Measurements from ENCODE around the gene AGRP. TPM values are rescaled to one million over a fixed set of nuclear protein-coding genes. Genes with fewer than 3 reads are reported as not detected.
"Not testable (repeated sequence)": the region's sequence is repeated elsewhere in the genome, so short reads cannot be mapped to it uniquely, and the experiment has no call there.

AGRP gene
- total RNA-seq, 1 donor from 2014 or later = not detected

DNA sequence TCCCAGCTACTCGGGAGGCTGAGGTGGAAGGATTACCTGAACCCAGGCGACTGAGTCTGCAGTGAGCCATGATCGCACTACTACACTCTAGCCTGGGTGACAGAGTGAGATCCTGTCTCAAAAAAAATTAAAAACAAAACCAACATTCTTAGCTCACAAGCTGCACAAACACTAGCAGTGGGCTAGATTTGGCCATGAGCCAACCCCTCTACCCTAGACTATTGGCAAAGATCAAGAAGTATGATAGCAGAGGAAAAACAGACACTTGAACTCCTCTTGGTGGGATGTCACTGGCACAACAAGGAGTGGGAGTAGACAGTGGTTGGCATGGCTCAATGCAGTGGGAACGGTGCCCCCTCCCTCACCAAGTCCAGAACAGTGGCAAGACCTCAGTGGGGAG is 25.7 kb upstream of the AGRP start:
- no peak for DNase-seq (ENCODE audit: low spot score)
- intact Hi-C loops (cut with DNase I) = no loop called here

DNA sequence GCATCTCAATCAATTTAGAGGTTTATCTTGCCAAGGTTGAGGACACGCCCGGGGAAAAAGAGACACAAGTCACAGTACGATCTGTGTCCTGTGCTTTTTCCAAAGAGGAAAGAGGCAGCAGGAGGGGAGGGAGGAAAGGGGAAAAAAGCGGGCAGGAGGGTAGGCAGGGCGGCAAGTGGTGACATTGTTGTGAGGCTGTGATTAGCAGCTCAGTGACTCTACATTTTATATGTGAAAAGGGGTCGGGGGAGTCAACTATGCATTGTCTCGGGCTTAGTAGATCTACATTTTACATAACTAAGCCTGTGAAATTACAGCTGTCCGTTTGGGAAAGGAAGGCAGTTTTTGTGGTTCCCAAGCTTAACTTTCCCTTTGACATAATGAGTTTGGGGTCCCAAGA is 23.1 kb upstream of the AGRP start:
- intact Hi-C loops (cut with DNase I) = no loop called here
- DNase-seq (ENCODE audit: low spot score) = no peak

DNA sequence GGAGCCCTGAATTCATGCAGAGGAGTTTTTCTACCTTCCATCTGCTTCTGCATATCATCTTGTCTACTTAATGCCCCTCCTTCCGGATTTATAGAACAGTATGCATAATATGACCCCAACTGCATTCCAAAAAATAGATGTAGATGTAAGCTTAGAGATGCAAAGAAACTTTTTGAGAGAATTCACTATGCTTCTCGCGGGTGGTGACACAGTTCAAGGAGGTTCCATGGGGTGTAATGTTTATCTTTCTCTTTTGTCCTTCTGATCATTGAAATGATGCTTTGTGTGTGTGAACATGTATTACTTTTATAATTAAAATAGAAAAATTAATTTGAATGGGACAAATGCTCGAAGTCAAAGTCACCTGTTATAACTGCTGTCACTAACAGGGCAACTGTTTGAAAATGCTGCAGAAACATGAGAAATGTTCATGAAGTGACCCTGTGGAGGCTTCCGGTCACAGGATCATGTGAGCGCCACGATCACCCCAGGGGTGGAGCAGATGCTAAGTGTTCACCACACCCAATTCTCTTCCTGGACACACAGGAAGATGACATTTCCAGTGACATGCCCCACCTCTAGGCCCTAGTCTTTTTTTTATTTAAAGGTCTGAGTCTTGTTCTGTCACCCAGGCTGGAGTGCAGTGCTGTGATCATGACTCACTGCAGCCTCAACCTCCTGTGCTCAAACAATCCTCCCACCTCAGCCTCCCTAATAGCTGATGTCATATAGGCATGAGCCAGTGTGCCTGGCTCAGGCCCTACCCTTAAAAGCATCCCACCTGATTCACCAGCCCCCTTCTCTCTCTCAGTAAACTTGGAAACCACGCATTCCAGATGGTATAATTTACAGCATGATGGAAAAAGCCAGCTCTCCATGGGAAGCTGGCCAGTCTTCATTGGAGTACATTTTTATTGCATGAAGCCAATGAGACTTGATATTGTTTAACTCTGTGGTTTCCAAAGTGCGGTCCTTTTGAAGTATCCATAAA is 21.0 kb upstream of the AGRP start:
- intact Hi-C loops (cut with DNase I) = no loop called here
- DNase-seq (ENCODE audit: low spot score) = no peak

DNA sequence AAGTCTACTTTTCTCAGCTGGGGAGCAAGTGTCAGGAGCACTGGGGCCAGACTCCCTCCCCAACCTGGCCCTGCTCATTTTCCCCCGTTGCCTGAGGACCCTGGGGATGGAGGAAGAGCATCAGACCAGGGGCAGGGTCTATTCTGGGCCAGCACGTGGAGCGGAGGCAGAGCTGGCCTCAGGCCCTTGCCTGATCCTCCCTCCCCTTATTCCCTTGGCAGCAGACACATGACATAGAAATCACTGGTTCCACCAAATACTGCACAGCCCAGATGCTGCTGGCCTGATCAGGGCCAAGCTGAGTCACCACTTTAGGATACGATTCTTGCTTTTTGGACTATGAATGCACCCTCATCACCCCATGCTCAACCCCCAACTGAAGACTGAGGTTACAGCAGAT is 15.8 kb upstream of the AGRP start:
- no peak for DNase-seq (ENCODE audit: low spot score)
- intact Hi-C loops (cut with DNase I) = no loop called here

DNA sequence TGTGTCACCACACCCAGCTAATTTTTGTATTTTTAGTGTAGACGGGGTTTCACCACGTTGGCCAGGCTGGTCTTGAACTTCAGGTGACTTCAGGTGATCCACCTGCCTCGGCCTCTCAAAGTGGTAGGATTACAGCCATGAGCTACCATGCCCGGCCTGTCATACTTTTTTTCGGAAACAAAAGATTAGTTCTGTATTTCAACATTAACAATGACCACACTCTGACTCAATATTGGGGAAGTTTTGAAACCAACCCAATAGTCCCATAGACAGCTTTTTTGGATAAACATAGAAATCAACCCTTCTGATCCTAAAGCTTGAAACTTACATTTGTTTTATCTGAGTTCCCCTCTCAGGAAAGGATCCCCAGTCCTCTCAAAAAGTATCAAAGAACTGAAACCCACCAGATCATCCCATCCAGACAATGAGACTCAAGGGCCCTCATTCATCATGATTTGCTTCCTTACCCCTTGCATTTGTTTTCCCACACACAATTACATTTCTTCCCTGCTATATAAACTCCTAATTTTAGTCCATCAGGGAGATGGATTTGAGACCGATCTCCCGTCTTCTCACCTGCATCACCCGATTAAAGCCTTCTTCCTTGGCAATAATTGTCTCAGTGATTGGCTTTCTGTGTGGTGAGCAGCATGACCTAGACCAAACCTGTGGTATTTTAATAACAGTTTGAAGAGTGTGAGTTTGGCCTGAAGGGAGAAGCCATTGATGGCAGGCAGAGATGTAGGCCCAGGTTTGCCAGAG is 7.2 kb upstream of the AGRP start:
- no peak for DNase-seq (ENCODE audit: low spot score)
- intact Hi-C loops (cut with DNase I) = no loop called here

DNA sequence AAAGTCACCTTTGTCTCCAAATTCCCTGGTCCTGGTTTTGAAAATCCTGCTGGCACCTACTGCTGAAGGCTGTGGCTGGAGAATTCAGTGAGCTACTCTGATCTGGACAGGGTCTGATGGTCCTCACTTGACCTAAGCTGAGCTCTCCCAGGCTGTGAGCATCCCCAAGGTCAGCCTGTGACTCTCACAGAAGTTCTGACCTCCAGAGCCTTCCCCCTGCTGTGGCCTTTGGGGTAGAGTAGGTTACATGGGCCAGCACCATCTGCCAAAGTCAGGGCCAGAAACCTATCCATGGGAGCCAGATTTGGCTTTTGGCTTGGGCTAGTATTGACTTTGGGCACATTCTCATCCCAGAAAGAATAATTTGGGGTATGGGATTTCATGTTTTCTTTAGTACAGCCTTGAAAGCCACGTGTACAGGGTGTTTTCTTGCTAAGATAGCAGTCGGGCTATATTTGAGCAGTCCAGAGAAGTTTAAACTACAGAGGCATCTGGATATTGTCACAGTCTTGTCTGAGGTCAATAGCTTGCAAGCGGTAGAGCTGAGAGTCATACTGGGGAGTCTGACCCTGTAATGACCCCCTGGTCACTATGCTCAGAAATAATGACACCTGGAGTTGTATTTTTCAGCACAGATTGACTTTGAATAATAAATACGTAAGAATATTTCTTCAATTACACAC is 6.2 kb upstream of the AGRP start:
- DNase-seq (ENCODE audit: low spot score) = no peak
- intact Hi-C loops (cut with DNase I) = no loop called here

DNA sequence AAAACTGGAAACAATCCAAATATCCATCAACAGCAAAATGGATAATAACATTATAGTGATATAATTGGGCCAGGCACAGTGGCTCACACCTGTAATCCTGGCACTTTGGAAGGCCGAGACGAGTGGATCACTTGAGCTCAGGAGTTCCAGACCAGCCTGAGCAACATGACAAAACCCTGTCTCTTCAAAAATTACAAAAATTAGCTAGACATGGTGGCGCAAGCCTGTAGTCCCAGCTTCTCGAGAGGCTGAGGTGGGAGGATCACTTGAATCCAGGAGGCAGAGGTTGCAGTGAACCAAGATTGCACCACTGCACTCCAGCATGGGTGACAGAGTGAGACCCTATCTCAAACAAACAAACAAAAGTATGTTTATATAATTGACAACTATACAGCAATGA is 4.2 kb upstream of the AGRP start:
- DNase-seq (ENCODE audit: low spot score); intact Hi-C loops (cut with DNase I): not testable (repeated sequence)

DNA sequence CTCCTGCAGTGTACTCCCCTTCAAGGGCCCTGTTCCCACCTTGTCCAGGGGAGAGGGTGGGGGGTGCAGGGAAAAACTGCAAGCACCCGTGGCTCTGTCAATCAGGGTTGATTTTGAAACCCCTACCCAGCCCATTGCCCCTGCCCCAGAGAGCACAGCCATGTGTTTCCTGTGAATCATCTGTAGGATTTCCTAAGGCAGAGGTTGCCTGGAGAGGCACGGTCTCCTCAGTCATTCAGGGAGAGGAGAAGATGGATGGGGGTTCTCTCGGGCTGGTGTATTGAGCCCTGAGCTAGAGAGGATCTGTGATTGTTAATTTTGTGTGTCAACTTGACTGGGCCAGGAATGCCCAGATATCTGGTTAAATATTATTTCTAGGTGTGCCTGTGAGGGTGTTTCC is 3.5 kb upstream of the AGRP start:
- no peak for DNase-seq (ENCODE audit: low spot score)
- intact Hi-C loops (cut with DNase I) = no loop called here

DNA sequence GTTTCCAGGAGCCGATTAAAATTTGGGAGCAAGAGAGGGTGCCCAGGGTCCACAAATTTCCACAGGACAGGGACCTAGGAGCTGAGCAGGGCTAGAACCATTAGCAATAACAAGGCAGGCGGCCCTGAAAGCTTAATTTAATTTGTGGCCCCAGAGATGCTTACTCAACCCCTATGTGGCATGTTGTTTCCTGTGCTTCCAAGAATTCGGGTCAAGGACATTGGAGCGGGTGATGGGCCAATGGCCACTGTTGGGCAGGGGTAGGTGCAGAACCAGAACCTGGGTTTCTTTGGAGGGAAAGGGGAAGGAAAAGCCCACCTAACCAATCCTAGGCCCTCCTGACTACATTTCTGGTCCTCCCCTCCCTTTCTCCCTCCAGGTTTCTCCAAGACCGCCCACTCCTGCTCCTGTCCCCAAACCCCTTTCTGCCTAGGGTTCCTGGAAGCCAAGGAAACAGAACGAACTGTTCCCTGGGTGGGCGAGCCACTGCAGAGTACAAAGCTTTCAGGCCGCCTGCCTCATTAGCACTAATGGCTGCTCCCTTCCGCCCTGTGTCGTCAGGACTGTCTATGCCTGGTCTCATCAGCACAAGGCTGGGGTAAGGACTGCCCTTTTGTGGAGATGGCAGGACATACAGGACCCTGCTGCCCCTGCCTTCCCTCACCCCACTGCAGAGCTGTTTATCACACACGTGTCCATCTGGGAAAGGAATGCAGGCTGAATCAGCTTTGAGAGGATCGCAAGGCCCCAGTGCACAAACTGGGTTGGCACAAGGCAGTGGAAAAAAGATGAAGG is 581 bp upstream of the AGRP start:
- no peak for DNase-seq (ENCODE audit: low spot score)
- intact Hi-C loops (cut with DNase I) = loop anchor here (5.0 kb wide), 1 partner anchor 78 kb away; the partner anchor contains the start of gene CTCF

DNA sequence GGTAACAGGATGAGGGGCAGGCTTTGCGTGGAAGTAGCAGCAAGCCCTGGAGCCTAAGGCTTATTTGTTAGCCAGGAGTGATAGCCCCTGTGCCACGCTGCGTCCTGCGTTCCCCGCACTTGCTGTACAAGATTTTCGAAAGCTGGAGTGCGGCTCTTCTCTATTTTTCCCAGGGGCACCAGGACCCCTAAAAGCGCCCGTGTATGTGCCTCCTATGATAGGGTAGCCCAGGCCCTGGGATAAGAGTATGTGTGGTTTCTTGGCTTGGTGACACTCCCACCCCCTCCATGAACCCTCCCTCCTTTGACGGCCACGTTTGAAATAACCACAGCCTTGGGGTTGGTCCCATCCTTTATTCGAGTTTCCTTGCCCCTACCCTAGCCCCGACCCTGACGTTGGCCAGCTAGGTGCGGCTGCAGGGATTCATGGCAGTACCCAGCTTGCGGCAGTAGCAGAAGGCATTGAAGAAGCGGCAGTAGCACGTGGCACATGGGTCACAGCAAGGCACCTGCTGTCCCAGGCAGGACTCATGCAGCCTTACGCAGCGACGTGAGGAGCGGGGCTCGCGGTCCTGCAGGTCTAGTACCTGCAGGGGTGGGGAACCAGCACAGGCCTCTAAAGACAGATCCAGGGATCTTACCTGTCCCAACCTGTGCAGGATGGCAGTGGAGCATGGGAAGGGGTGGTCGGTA is 968 bp downstream of the AGRP start:
- DNase-seq (ENCODE audit: low spot score) = no peak
- intact Hi-C loops (cut with DNase I) = loop anchor here (5.0 kb wide), 1 partner anchor 80 kb away; the partner anchor contains the start of gene CTCF

DNA sequence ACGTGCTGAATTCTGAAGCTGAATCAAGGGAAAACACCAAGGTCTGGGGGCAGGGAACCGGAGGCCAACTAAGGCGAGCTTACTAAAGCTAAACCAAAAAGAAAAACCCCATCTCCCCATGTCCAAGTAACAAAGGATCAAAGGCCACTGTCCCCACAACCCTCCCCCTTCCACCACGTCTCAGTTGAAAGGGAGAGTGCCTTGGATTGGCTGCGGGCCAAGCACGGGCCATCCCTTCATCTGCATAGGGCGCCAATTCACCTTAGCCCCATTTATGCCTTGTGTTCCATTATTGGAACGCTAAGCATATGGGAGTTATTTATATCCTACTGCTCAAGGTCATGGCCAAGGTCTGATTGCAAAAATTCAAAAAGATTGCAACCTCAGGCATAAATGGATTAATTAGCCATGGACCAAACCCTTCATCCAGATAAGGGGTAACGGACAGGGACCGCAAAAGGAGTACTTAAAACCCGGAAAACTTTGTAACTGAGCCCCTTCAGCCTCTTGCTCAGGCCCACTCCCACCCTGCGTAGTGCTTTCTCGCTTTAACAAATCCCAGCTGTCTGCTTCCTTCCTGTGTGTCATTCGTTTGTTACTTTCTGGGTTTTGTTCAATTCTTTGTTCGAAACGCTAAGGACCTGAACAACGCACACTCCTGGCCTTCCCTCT is 1.6 kb downstream of the AGRP start:
- intact Hi-C loops (cut with DNase I) = loop anchor here (1.0 to 5.0 kb wide), 2 partner anchors 22 to 81 kb away; partner anchors contain the start of gene CTCF
- DNase-seq (ENCODE audit: low spot score) = peak; percentile 84

DNA sequence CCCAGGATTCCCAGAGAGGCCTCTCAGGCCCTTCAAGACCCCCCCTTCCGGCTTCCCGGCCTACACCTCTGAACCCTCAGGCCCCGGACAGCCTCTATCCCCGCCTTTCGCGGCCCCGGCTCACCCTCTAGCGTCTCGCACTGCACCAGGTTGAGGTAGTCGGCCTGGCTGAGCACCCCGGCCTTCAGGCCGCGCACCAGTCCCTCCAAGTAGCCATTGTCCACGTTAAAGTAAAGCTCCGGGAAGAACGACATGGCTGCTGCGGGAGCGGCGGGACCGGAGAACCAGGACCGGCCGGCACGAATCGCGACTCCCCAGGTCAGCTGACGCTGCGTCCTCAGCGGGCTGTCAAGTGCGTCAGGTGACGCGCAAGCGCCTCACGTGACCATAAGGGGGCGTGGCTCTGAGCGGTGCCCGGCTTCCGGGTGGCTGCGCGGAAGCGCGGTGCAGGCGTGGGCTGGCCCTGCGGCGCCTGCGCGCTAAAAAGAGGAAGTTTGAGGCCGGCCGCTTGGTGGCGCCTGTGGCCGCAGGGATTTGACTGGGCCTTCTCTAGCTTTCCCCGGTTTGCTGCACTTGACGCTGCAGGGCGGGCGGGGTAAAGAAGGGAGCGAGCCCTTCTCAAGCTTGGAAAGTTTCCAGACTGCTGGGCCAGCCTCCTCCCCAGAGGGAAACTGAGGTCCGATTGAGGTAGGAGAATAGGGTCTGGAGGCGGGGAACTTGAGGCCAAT is 2.4 kb downstream of the AGRP start, which contains the start of gene ATP6V0D1:
ATP6V0D1 (minus strand) TSS at position 325 of the 728 bp plus-strand sequence; CDS start at position 254, 71 bp downstream.
- peak; percentile 99 for DNase-seq (ENCODE audit: low spot score)
- intact Hi-C loops (cut with DNase I) = loop anchor here (1.0 to 5.0 kb wide), 2 partner anchors 22 to 81 kb away; partner anchors contain the start of gene CTCF

DNA sequence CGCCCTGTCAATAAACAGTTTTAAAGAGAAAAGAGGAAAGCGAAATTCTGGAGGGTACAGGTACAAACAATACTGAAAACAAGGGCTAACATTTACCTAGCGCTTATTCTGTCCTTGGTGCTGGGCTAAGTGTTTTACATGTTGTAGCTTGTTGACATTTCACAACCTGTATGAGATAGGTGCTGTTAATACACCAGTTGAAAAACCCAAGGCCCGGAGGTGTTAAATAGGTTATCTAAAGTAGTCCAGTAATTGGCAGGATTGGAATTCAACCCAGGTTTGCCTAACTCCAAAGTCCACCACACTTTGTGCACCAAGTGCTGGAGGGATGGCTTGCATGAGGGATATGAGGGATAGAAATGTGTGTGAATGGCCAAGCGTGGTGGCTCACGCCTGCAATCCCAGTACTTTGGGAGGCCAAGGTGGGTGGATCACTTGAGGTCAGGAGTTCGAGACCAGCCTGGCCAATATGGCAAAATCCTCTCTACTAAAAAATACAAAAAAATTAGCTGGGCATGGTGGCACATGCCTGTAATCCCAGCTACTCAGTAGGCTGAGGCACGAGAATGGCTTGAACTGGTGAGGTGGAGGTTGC is 5.3 kb downstream of the AGRP start:
- intact Hi-C loops (cut with DNase I) = no loop called here
- no peak for DNase-seq (ENCODE audit: low spot score)

DNA sequence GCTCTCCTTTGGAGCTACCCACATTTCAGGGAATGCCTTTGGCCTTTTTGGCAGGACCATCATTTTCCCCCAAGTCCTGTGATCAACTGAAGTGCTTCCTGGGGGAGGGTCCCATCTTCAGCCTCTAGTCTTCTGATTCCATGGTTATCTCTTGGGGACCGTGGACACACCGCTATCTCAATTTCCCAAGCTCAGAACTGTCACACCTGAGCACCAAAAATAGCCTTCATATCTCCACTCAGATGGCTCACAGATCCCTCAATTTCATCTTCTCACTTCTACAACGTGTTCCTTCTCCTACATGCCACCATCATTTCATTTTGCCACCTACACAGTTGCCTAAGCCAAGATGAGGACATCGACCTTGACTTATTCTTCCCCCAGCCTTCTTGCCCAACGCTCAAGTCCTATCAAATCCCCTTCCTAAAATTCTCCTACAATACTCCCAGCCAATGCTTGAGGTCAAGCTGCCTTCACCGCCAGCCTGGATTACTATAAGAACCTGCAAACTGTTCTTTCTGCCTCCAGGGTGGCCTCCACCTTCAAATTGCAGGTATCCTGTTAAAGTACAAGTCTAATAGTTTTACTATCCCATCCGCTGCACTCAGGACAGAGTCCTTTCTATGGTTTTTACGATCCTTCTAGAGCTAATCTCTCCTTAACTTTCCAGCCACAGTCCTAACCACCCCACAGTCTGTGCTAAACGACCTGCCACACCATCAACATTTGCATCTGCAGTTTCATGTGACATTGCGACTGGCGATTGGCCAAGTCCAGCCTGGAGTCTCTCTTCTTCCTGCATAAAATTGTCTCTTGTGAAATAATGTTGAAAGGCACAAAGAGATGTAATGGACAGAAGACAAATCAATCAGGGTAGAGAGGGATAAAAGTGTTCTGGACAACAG is 8.5 kb downstream of the AGRP start:
- intact Hi-C loops (cut with DNase I) = no loop called here
- DNase-seq (ENCODE audit: low spot score) = no peak

DNA sequence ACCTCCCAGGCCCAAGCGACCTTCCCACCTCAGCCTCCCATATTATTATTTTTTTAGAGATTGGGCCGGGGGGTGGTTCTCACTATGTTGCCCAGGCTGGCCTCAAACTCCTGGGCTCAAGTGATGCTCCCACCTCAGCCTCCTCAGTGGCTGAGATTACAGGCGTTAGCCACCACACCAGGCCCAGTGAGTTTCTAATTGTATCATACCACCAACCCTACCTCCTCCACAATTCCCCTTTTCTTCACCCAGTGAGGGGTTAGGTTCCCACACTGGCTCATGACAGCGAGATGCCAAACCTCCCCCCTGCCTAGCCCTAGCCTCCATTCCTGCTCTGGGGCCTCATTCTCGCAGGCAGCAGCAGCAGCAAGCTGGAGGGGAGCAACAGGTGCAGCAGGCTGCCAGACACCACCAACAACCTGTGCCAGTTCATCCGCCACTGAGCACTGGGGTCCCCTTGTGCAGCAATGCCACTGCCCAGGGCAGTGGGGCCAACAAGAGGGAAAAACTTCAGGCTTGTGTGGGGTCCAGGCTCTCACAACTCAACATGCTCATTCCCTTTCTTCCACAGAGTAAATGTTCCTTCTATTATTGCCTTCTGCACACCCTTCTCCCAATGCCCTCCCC is 11.5 kb downstream of the AGRP start:
- DNase-seq (ENCODE audit: low spot score) = no peak

More for the DNA sequence above, 11.5 kb downstream of the AGRP start:
- intact Hi-C loops (cut with DNase I) = no loop called here
